B cell (primary cell): ENCODE measurements around the gene TADA1.

Source experiments
- CTCF ChIP-seq: fragments of 200-600 bp; IDR thresholded peaks from one replicate; pipeline ENCODE4 v1.8.0; 2022; ENCODE audit warnings: antibody characterized with exemption, mild to moderate bottlenecking
- EZH2 ChIP-seq: IDR thresholded peaks from 2 replicates; pipeline ENCODE4 v1.6.1; 2012; ENCODE audit warnings: borderline replicate concordance, low read depth, mild to moderate bottlenecking, moderate library complexity, low read length; ENCODE audit not compliant: insufficient read depth, poor library complexity, severe bottlenecking

DNA sequence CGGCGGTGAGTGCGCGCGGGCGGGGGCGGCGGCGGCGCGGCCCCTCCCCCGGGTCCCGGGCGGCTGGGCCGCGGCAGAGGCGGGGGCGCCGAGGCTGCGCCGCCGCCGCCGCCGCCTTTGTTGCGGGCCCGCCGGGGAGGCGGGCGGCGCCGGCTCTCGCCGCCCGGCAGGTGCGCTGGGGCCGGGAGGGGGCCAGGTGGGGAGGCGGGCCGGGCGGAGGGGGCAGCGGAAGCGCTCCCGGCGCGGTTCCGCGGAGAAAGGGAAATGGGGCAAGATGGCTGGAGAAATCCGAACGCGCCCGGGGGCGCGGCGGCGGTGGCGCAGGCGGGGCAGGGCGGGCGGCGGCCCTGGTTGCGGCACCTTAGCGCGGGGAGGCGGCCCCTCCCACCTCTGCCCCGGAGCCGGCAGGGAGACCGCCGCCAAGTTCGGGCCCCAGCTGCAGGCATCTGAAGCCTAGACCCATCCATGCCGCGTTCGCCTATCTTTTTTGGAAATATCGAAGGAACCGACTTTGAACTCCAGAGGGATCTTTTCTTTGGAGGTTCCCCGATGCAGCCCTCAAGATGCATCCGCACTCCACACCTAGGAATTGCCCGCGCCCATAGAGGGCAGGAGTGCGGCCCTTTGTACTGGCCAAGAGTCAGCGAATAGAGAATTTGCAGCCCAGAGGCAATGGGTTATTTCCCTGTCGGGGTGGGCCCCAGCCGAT lies 36.3 kb downstream of the TADA1 start:
- TF ChIP-seq CTCF: no peak
- TF ChIP-seq EZH2: no peak
